ENCODE data around the gene UBE2A. TPM values are rescaled to one million over a fixed set of nuclear protein-coding genes. Genes with fewer than 3 reads are reported as not detected.

UBE2A gene
- total RNA-seq, 1 donor from 2014 or later: 73.5 TPM

GRCh38 chrX:119589810-119590209 is 15.4 kb downstream of the UBE2A start:
- intact Hi-C loops (cut with micrococcal nuclease): no loop called here
- Mint-ChIP-seq H3K36me3 (ENCODE audit: low read depth) (peaks cover 54% of the 10 kb centered on the region), H3K9me3 (no peaks in the 10 kb centered on the region), H3K27ac (no peak overlapping the region), H3K4me1 (no peaks in the 10 kb centered on the region), H3K4me3 (no peak overlapping the region), H3K27me3 (no peaks in the 10 kb centered on the region)
- ATAC-seq (ENCODE audit: low read depth) (no peak), DNase-seq (no peak)
- ChIA-PET CTCF (no interaction called here), POLR2A (interaction anchor here (0.6 to 1.2 kb wide), 4 partner anchors 15 to 93 kb away, joined by 3 to 7 read pairs (median 4); no protein-coding TSS in a partner anchor)
- TF ChIP-seq CTCF (IDR thresholded peaks at IDR 0.05): no peak

GRCh38 chrX:119602701-119603255 is 28.4 kb downstream of the UBE2A start:
- Mint-ChIP-seq H3K27ac (no peak overlapping the region), H3K4me3 (no peak overlapping the region), H3K36me3 (ENCODE audit: low read depth) (peaks cover 22% of the 10 kb centered on the region), H3K27me3 (no peaks in the 10 kb centered on the region), H3K4me1 (peaks cover 43% of the 10 kb centered on the region), H3K9me3 (no peaks in the 10 kb centered on the region)
- intact Hi-C loops (cut with micrococcal nuclease): no loop called here
- no peak for DNase-seq
- POLR2A ChIA-PET: interaction anchor here (1.8 to 4.3 kb wide), 2 partner anchors 23 to 28 kb away, joined by 5 to 48 read pairs; partner anchors contain the start of gene UBE2A
- CTCF ChIA-PET: interaction anchor here (1.0 to 1.6 kb wide), 2 partner anchors 20 to 86 kb away, joined by 3 to 4 read pairs; no protein-coding TSS in a partner anchor
- no peak for ATAC-seq (ENCODE audit: low read depth)
- no peak for TF ChIP-seq CTCF (IDR thresholded peaks at IDR 0.05)

- no peak for ATAC-seq (ENCODE audit: low read depth)
- POLR2A ChIA-PET: interaction anchor here (0.7 to 4.3 kb wide), 13 partner anchors 13 to 278 kb away, joined by 3 to 56 read pairs (median 8); partner anchors contain the start of genes RPL39, SEPTIN6 and UBE2A
- CTCF ChIA-PET: interaction anchor here (1.0 kb wide), 1 partner anchor 15 kb away, joined by 3 read pairs; no protein-coding TSS in a partner anchor
- peaks cover 17% of the 10 kb centered on the region for H3K36me3 Mint-ChIP-seq (ENCODE audit: low read depth)
- peak overlapping the region; percentile 90 for H3K4me3 Mint-ChIP-seq
- H3K9me3 Mint-ChIP-seq: no peaks in the 10 kb centered on the region
- H3K27me3 Mint-ChIP-seq: no peaks in the 10 kb centered on the region
- TF ChIP-seq CTCF (IDR thresholded peaks at IDR 0.05): no peak
- intact Hi-C loops (cut with micrococcal nuclease): loop anchor here (5.0 kb wide), 2 partner anchors 42 to 267 kb away; partner anchors contain the start of genes NDUFA1 and RNF113A
- peaks cover 40% of the 10 kb centered on the region for H3K4me1 Mint-ChIP-seq
- H3K27ac Mint-ChIP-seq: peak overlapping the region; percentile 86
- no peak for DNase-seq
Measured at GRCh38 chrX:119604766-119605463, 30.6 kb downstream of the UBE2A start.

GRCh38 chrX:119605464-119606279 is 31.3 kb downstream of the UBE2A start:
- Mint-ChIP-seq H3K27ac (peak overlapping the region; percentile 94), H3K4me3 (peak overlapping the region; percentile 91), H3K27me3 (no peaks in the 10 kb centered on the region), H3K36me3 (ENCODE audit: low read depth) (peaks cover 17% of the 10 kb centered on the region), H3K4me1 (peaks cover 43% of the 10 kb centered on the region), H3K9me3 (no peaks in the 10 kb centered on the region)
- intact Hi-C loops (cut with micrococcal nuclease): loop anchor here (1.0 to 5.0 kb wide), 6 partner anchors 13 to 267 kb away; partner anchors contain the start of genes NDUFA1, RNF113A, SEPTIN6 and UBE2A
- CTCF ChIA-PET: interaction anchor here (1.3 to 1.6 kb wide), 2 partner anchors 26 to 124 kb away, joined by 3 to 6 read pairs; no protein-coding TSS in a partner anchor
- POLR2A ChIA-PET: interaction anchor here (0.6 to 4.3 kb wide), 30 partner anchors 12 to 998 kb away, joined by 3 to 56 read pairs (median 5); partner anchors contain the start of genes MCTS1, RPL39, SEPTIN6 and SOWAHD
- no peak for TF ChIP-seq CTCF (IDR thresholded peaks at IDR 0.05)
- no peak for DNase-seq
- peak; percentile 55 for ATAC-seq (ENCODE audit: low read depth)
